Measurements from ENCODE around the gene EEF2.

DNA sequence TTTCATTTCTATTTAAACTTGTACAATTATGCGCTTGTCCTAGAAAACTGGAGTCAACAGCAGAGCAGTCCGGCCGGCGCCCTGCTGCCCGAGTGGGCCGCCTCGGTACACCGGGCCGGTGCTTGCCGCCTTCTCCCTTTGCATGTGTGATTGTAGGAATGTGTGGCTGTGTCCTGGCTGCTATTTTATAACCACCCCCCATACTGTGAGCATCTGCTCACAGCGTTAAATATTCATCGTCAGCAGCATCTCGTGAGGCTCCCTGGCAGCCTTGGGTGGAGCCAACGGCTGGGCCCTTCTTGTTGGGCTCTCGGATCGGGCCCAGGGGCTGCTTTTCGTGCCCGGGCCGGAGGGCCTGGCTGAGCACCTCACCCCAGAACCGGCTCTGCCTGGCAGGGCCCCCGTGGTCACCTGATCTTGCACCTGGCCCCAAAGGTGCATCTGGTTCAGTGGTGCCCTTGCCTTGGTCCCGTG is 32.9 kb upstream of the EEF2 start:
- TF ChIP-seq, protein P1, sequence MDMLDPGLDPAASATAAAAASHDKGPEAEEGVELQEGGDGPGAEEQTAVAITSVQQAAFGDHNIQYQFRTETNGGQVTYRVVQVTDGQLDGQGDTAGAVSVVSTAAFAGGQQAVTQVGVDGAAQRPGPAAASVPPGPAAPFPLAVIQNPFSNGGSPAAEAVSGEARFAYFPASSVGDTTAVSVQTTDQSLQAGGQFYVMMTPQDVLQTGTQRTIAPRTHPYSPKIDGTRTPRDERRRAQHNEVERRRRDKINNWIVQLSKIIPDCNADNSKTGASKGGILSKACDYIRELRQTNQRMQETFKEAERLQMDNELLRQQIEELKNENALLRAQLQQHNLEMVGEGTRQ (IDR thresholded peaks at IDR 0.05; ENCODE audit: low read depth, low read length), result no peak
- TF ChIP-seq, protein P2, sequence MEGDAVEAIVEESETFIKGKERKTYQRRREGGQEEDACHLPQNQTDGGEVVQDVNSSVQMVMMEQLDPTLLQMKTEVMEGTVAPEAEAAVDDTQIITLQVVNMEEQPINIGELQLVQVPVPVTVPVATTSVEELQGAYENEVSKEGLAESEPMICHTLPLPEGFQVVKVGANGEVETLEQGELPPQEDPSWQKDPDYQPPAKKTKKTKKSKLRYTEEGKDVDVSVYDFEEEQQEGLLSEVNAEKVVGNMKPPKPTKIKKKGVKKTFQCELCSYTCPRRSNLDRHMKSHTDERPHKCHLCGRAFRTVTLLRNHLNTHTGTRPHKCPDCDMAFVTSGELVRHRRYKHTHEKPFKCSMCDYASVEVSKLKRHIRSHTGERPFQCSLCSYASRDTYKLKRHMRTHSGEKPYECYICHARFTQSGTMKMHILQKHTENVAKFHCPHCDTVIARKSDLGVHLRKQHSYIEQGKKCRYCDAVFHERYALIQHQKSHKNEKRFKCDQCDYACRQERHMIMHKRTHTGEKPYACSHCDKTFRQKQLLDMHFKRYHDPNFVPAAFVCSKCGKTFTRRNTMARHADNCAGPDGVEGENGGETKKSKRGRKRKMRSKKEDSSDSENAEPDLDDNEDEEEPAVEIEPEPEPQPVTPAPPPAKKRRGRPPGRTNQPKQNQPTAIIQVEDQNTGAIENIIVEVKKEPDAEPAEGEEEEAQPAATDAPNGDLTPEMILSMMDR (conservative IDR thresholded peaks at IDR 0.05; ENCODE audit: low read depth, low read length), result no peak
- TF ChIP-seq POLR2A (IDR thresholded peaks at IDR 0.05; ENCODE audit: low read depth, low read length) (no peak), RAD21 (IDR thresholded peaks at IDR 0.05; ENCODE audit: low read length) (no peak), MAFK (IDR thresholded peaks at IDR 0.05; ENCODE audit: low read depth, low read length) (no peak)
